ENCODE results near the gene CADPS2.

Gene CADPS2

DNA sequence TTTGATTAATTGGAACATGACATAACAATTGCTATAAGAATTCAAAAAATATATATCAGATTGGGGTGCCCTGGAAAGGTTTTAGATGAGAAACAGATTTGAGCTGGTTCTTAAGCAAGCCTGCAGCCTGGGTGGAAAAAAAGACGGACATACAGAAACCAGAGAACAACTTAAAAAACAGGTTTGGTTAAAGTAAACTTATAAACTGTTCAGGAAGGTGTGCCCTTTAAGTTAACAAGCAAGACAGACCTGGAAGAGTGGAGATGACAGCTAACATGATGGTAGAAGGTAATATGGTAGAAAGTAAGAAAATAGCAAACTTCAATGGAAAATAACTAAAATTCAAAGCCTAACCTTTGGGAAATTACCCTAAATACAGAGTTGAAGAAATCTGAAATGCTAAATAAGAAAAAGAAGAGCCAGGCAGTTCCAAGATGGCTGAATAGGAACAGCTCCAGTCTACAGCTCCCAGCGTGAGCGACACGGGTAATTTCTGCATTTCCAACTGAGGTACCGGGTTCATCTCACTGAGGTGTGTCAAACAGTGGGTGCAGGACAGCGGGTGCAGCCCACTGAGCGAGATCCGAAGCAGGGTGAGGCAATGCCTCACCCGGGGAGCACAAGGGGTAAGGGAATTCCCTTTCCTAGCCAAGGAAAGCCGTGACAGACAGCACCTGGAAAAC, 52.2 kb downstream of the CADPS2 start:
- in situ Hi-C loops (cut with MboI; ENCODE audit: low sequenced_read_pairs, unreplicated experiment), result no loop called here
- no peak for DNase-seq (ENCODE audit: low spot score)
- TF ChIP-seq, protein P1, sequence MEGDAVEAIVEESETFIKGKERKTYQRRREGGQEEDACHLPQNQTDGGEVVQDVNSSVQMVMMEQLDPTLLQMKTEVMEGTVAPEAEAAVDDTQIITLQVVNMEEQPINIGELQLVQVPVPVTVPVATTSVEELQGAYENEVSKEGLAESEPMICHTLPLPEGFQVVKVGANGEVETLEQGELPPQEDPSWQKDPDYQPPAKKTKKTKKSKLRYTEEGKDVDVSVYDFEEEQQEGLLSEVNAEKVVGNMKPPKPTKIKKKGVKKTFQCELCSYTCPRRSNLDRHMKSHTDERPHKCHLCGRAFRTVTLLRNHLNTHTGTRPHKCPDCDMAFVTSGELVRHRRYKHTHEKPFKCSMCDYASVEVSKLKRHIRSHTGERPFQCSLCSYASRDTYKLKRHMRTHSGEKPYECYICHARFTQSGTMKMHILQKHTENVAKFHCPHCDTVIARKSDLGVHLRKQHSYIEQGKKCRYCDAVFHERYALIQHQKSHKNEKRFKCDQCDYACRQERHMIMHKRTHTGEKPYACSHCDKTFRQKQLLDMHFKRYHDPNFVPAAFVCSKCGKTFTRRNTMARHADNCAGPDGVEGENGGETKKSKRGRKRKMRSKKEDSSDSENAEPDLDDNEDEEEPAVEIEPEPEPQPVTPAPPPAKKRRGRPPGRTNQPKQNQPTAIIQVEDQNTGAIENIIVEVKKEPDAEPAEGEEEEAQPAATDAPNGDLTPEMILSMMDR (IDR thresholded peaks at IDR 0.05; ENCODE audit: borderline replicate concordance, control extremely low read depth, extremely low read depth, insufficient read depth, missing control alignments), result no peak

DNA sequence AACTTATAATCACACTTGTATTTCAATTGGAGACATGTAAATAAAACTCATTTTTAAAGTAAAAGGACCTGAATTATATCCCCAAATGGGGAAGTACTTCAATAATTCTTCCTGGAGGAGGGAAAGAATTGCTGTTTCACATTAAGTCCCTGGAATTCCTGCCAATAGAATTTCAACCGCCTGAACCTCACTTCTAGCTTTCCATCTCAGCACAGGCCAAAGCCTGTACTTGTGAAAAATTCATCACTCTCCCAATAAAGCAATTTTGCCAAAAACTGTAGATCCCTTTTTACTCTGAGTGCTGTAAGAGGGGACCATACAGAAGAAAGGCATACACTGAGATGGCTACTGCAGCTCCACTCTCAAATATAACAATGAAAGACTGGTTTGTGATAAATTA, 54.8 kb downstream of the CADPS2 start:
- in situ Hi-C loops (cut with MboI; ENCODE audit: low sequenced_read_pairs, unreplicated experiment), result no loop called here
- TF ChIP-seq, protein P1 (IDR thresholded peaks at IDR 0.05; ENCODE audit: borderline replicate concordance, control extremely low read depth, extremely low read depth, insufficient read depth, missing control alignments), result no peak
- no peak for DNase-seq (ENCODE audit: low spot score)

DNA sequence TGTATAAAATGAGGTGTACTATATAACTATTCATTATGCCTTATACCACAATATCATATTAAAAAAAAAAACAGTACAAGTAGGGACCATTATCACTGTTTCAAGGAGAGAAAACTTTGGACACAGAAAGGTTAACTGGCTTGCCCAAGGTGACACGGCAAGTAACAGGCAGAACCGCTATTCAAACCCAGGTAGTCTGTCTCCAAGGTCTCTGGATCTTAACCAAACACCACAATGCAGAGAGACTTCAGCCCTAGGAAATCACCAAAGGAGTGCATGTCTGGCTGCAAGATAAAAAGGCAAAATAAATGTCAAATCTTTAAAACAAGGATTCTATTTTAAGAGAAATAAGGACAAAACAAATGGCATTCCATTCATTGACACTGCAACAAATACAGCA, 56.3 kb downstream of the CADPS2 start:
- in situ Hi-C loops (cut with MboI; ENCODE audit: low sequenced_read_pairs, unreplicated experiment), result no loop called here
- no peak for DNase-seq (ENCODE audit: low spot score)
- TF ChIP-seq, protein P1 (IDR thresholded peaks at IDR 0.05; ENCODE audit: borderline replicate concordance, control extremely low read depth, extremely low read depth, insufficient read depth, missing control alignments), result no peak

DNA sequence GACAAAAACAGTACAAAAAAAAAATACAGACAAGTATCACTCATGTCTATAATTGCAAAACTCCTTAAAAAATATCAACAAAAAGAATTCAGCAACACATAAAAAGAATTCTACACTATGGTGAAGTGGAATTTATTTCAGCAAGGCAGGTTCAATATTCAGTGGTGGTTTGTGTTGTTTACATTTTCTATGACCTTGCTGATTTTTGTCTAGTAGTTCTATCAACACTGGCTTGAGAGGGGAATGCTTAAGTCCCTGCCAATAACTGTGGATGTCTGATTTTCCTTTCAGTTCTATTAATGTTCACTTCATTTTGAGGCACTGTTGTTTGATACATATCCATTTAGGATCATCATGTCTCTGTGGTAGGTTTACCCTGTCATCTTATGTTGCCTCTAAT, 58.5 kb downstream of the CADPS2 start:
- no peak for DNase-seq (ENCODE audit: low spot score)
- in situ Hi-C loops (cut with MboI; ENCODE audit: low sequenced_read_pairs, unreplicated experiment), result no loop called here
- TF ChIP-seq, protein P1 (IDR thresholded peaks at IDR 0.05; ENCODE audit: borderline replicate concordance, control extremely low read depth, extremely low read depth, insufficient read depth, missing control alignments), result no peak

DNA sequence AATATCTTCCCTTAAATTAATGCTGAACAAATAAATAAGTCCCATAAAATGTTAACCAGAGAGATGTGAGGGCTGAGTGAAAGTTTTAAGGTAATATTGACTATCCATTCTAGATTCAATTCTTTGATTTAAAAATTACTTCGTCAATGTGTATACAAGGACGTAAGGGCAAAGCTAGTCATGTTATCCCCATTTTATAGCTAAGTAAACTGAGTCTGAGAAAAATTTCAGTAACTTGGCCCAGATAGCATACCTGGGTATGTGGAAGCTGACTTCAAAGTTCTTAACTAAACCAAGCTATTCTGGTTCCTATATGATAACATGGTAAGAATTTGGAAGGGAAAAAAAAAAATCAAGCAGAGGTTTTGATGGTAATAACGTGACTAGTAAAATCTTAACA, 72.4 kb downstream of the CADPS2 start:
- in situ Hi-C loops (cut with MboI; ENCODE audit: low sequenced_read_pairs, unreplicated experiment), result no loop called here
- no peak for DNase-seq (ENCODE audit: low spot score)
- TF ChIP-seq, protein P1 (IDR thresholded peaks at IDR 0.05; ENCODE audit: borderline replicate concordance, control extremely low read depth, extremely low read depth, insufficient read depth, missing control alignments), result no peak

DNA sequence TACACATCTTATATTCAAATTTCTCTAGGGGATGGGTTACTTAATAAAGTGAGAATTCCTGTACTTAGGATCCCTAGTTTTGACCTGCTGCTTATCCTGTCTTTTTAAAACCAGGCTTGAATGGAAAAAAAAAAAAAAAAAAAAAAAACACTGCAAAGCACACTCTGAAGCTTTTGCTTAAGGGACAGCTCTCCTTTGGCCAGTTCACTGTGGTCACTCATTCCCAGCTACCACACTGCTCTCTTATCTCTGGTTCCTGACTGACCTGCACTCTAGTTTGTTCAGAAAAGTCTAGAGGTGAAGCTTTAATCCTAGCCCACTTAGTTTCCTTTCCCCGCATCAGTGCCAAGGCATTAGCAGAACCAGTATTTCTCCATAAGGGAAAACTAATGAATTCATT, 82.4 kb downstream of the CADPS2 start:
- in situ Hi-C loops (cut with MboI; ENCODE audit: low sequenced_read_pairs, unreplicated experiment), result no loop called here
- TF ChIP-seq, protein P1 (IDR thresholded peaks at IDR 0.05; ENCODE audit: borderline replicate concordance, control extremely low read depth, extremely low read depth, insufficient read depth, missing control alignments), result no peak
- no peak for DNase-seq (ENCODE audit: low spot score)
